Smooth muscle cell (in vitro differentiated cells): ENCODE data around the gene KPNA1. TPM values are rescaled to one million over a fixed set of nuclear protein-coding genes. Genes with fewer than 3 reads are reported as not detected.

ENCODE experiments used
- DNase-seq: peaks from one replicate; lab custom pipeline; 2025; ENCODE audit not compliant: unreplicated experiment; lab: John Stamatoyannopoulos, UW
- H2AFZ ChIP-seq: fragments of 200-600 bp; sonication (generic); 2 replicates; pipeline ENCODE4 v1.6.0; 2016; ENCODE audit warnings: antibody characterized with exemption, low read depth, mild to moderate bottlenecking
- H3F3A ChIP-seq: fragments of 200-600 bp; sonication (generic); 2 replicates; pipeline ENCODE4 v1.6.0; 2017; ENCODE audit warnings: antibody characterized with exemption, low read depth
- H3K27ac ChIP-seq: fragments of 200-600 bp; sonication (generic); 2 replicates; pipeline ENCODE4 v1.5.1; 2016; ENCODE audit warnings: low read depth, mild to moderate bottlenecking
- H3K27me3 ChIP-seq: fragments of 200-600 bp; sonication (generic); 2 replicates; pipeline ENCODE4 v1.6.1; 2016; ENCODE audit warnings: low read depth, mild to moderate bottlenecking
- H3K36me3 ChIP-seq: fragments of 200-600 bp; sonication (generic); 2 replicates; pipeline ENCODE4 v1.5.1; 2016; ENCODE audit warnings: low read depth
- H3K4me1 ChIP-seq: fragments of 200-600 bp; sonication (generic); 2 replicates; pipeline ENCODE4 v1.5.1; 2016; ENCODE audit warnings: low read depth
- H3K4me2 ChIP-seq: fragments of 200-600 bp; sonication (generic); 2 replicates; pipeline ENCODE4 v1.6.0; 2016; ENCODE audit warnings: mild to moderate bottlenecking
- H3K4me3 ChIP-seq: fragments of 200-600 bp; sonication (generic); 2 replicates; pipeline ENCODE4 v1.5.1; 2016; ENCODE audit warnings: mild to moderate bottlenecking
- H3K79me2 ChIP-seq: fragments of 200-600 bp; sonication (generic); 2 replicates; pipeline ENCODE4 v1.6.0; 2016; ENCODE audit warnings: low read depth, mild to moderate bottlenecking
- H3K9ac ChIP-seq: fragments of 200-600 bp; sonication (generic); 2 replicates; pipeline ENCODE4 v1.6.0; 2016; ENCODE audit warnings: low read depth
- H3K9me3 ChIP-seq: fragments of 200-600 bp; sonication (generic); replicated peaks from 2 replicates; pipeline ENCODE4 v1.5.1; 2016; ENCODE audit warnings: low read depth
- H4K20me1 ChIP-seq: fragments of 200-600 bp; sonication (generic); 2 replicates; pipeline ENCODE4 v1.6.0; 2016; ENCODE audit warnings: low read depth
- CTCF ChIP-seq: fragments of 200-600 bp; sonication (generic); IDR thresholded peaks from 2 replicates; pipeline ENCODE4 v1.5.1; 2017; ENCODE audit warnings: borderline replicate concordance, mild to moderate bottlenecking, antibody characterized with exemption; ENCODE audit not compliant: insufficient read depth, poor library complexity, severe bottlenecking
- WGBS: methylation state at CpG from one replicate; pipeline ENCODE4 v1.1.7; 2016; ENCODE audit warnings: low lambda C conversion rate; 5-methylcytosine and 5-hydroxymethylcytosine counted together
- polyA plus RNA-seq: library from polyadenylated mRNA; unstranded; fragments of >200 nt; fragmentation: Nextera tagmentation; extraction: Ambion mirVana; gene quantifications from 2 replicates; pipeline ENCODE4 v1.2.1, GENCODE V29; 2016
- total RNA-seq: library from RNA; depleted of rRNA; stranded (reverse); fragments of >200 nt; gene quantifications from 2 replicates; pipeline ENCODE4 v1.2.3, GENCODE V29; 2014

The KPNA1 gene
- total and polyA plus RNA-seq, 2 experiments from 2014 or later = 34.6 to 37.9 TPM

- no peak overlapping the region for H3K4me2 ChIP-seq
- H3K9ac ChIP-seq = no peak overlapping the region
- H3K4me3 ChIP-seq = no peak overlapping the region
- 93% methylated on average over 1 of the region's 1 CpG for WGBS
- H3K9me3 ChIP-seq = no peaks in the 10 kb centered on the region
- H3K79me2 ChIP-seq = peaks cover 49% of the 10 kb centered on the region
- H3K27me3 ChIP-seq = no peaks in the 10 kb centered on the region
- peaks cover 75% of the 10 kb centered on the region for H4K20me1 ChIP-seq
- no peak for TF ChIP-seq CTCF
- peaks cover 14% of the 10 kb centered on the region for H3K4me1 ChIP-seq
- no peak overlapping the region for H3K27ac ChIP-seq
- H2AFZ ChIP-seq = no peak overlapping the region
- peaks cover 26% of the 10 kb centered on the region for H3K36me3 ChIP-seq
- no peaks in the 10 kb centered on the region for H3F3A ChIP-seq
- no peak for DNase-seq
Observed at GRCh38 chr3:122464659-122465058, 50.1 kb downstream of the KPNA1 start.

GRCh38 chr3:122462406-122462805 lies 52.3 kb downstream of the KPNA1 start:
- no peaks in the 10 kb centered on the region for H3F3A ChIP-seq
- no peak overlapping the region for H3K4me3 ChIP-seq
- peaks cover 30% of the 10 kb centered on the region for H3K36me3 ChIP-seq
- no peak overlapping the region for H3K4me2 ChIP-seq
- H4K20me1 ChIP-seq = peaks cover 59% of the 10 kb centered on the region
- H3K27ac ChIP-seq = no peak overlapping the region
- H3K4me1 ChIP-seq = no peaks in the 10 kb centered on the region
- no peak for DNase-seq
- WGBS = 98% methylated on average over 1 of the region's 1 CpG
- no peaks in the 10 kb centered on the region for H3K9me3 ChIP-seq
- peaks cover 29% of the 10 kb centered on the region for H3K79me2 ChIP-seq
- no peak for TF ChIP-seq CTCF
- no peak overlapping the region for H2AFZ ChIP-seq
- no peaks in the 10 kb centered on the region for H3K27me3 ChIP-seq
- no peak overlapping the region for H3K9ac ChIP-seq

GRCh38 chr3:122461806-122462205 lies 52.9 kb downstream of the KPNA1 start:
- Histone ChIP-seq H3K4me1 (no peaks in the 10 kb centered on the region), H3F3A (no peaks in the 10 kb centered on the region), H3K79me2 (peaks cover 25% of the 10 kb centered on the region), H3K9ac (no peak overlapping the region), H3K9me3 (no peaks in the 10 kb centered on the region), H3K36me3 (peaks cover 30% of the 10 kb centered on the region), H3K27ac (no peak overlapping the region), H4K20me1 (peaks cover 55% of the 10 kb centered on the region), H3K4me3 (no peak overlapping the region), H2AFZ (no peak overlapping the region), H3K27me3 (no peaks in the 10 kb centered on the region), H3K4me2 (no peak overlapping the region)
- no peak for TF ChIP-seq CTCF
- DNase-seq = no peak
- 98% methylated on average over 3 of the region's 3 CpGs for WGBS

GRCh38 chr3:122458992-122459391 lies 55.7 kb downstream of the KPNA1 start:
- H4K20me1 ChIP-seq = peaks cover 35% of the 10 kb centered on the region
- no peaks in the 10 kb centered on the region for H3F3A ChIP-seq
- no peak overlapping the region for H2AFZ ChIP-seq
- no peak overlapping the region for H3K9ac ChIP-seq
- H3K4me1 ChIP-seq = no peaks in the 10 kb centered on the region
- no peaks in the 10 kb centered on the region for H3K9me3 ChIP-seq
- WGBS = 83% methylated on average over 4 of the region's 4 CpGs
- peaks cover 7% of the 10 kb centered on the region for H3K79me2 ChIP-seq
- TF ChIP-seq CTCF = peak; percentile 47
- no peak overlapping the region for H3K27ac ChIP-seq
- DNase-seq = no peak
- no peak overlapping the region for H3K4me2 ChIP-seq
- H3K36me3 ChIP-seq = peaks cover 21% of the 10 kb centered on the region
- no peak overlapping the region for H3K4me3 ChIP-seq
- no peaks in the 10 kb centered on the region for H3K27me3 ChIP-seq
